ENCODE data around the gene XPA. TPM values are rescaled to one million over a fixed set of nuclear protein-coding genes. Genes with fewer than 3 reads are reported as not detected.

The XPA gene
- total RNA-seq, 1 donor: 11.1 TPM

GRCh38 chr9:97714435-97714834 lies 17.3 kb upstream of the XPA start:
- TF ChIP-seq, protein P1, sequence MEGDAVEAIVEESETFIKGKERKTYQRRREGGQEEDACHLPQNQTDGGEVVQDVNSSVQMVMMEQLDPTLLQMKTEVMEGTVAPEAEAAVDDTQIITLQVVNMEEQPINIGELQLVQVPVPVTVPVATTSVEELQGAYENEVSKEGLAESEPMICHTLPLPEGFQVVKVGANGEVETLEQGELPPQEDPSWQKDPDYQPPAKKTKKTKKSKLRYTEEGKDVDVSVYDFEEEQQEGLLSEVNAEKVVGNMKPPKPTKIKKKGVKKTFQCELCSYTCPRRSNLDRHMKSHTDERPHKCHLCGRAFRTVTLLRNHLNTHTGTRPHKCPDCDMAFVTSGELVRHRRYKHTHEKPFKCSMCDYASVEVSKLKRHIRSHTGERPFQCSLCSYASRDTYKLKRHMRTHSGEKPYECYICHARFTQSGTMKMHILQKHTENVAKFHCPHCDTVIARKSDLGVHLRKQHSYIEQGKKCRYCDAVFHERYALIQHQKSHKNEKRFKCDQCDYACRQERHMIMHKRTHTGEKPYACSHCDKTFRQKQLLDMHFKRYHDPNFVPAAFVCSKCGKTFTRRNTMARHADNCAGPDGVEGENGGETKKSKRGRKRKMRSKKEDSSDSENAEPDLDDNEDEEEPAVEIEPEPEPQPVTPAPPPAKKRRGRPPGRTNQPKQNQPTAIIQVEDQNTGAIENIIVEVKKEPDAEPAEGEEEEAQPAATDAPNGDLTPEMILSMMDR (IDR thresholded peaks at IDR 0.05; ENCODE audit: insufficient read depth, low read length): no peak
- H3K4me3 ChIP-seq (ENCODE audit: low read depth, low read length): no peak overlapping the region
- peak; percentile 65 for DNase-seq (ENCODE audit: low read depth)

DNA sequence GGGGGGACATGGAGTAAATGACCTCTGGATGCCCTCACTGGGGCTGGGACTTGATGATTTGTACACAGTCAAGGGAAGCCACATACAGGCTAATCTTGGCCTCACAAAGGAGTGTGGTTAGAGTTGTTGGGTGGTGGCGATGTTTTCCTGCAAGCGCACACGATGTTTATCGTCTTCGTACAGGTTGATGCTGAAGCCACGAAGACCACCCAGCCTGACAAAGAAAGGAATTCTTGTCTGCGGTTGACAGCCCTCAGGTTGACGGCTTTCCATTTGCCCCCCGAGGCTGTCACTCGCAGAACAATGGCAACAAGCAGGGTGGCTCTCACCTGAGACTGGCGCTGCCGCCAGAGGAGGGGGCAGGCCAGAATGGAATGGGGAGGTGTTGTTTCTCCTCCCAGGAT lies 14.1 kb upstream of the XPA start:
- no peak for DNase-seq (ENCODE audit: low read depth)
- H3K4me3 ChIP-seq (ENCODE audit: low read depth, low read length): no peak overlapping the region
- TF ChIP-seq, protein P1 (IDR thresholded peaks at IDR 0.05; ENCODE audit: insufficient read depth, low read length): no peak

- DNase-seq (ENCODE audit: low read depth): peak; percentile 78
- TF ChIP-seq, protein P1 (IDR thresholded peaks at IDR 0.05; ENCODE audit: insufficient read depth, low read length): peak; percentile 79
- no peak overlapping the region for H3K4me3 ChIP-seq (ENCODE audit: low read depth, low read length)
These were observed 13.4 kb upstream of the XPA start for GRCh38 chr9:97710356-97711222.

GRCh38 chr9:97706246-97706645 lies 9.1 kb upstream of the XPA start:
- DNase-seq (ENCODE audit: low read depth): no peak
- TF ChIP-seq, protein P1 (IDR thresholded peaks at IDR 0.05; ENCODE audit: insufficient read depth, low read length): no peak
- H3K4me3 ChIP-seq (ENCODE audit: low read depth, low read length): no peak overlapping the region

GRCh38 chr9:97705354-97705950 lies 8.3 kb upstream of the XPA start:
- peak; percentile 52 for DNase-seq (ENCODE audit: low read depth)
- TF ChIP-seq, protein P1 (IDR thresholded peaks at IDR 0.05; ENCODE audit: insufficient read depth, low read length): no peak
- no peak overlapping the region for H3K4me3 ChIP-seq (ENCODE audit: low read depth, low read length)

DNA sequence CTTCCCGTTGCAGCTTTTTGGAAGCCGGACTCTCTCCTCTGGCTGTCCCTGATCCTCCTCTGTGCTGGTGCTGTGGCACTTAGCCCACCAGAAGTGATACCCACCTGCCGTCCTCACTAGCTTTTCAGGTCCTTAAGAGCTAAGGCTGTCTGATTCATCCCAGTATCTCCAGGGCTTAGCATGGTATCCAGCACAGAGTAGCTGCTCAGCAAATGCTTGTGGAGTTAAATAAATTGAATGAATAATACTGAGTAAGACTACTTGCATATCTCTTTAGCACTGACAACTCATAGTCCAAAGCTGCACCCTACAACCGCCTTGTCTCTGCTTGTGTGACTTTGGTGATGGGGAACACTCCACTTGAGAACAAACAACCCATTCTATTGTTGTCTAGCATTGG lies 7.7 kb upstream of the XPA start:
- H3K4me3 ChIP-seq (ENCODE audit: low read depth, low read length): no peak overlapping the region
- TF ChIP-seq, protein P1 (IDR thresholded peaks at IDR 0.05; ENCODE audit: insufficient read depth, low read length): no peak
- no peak for DNase-seq (ENCODE audit: low read depth)
